ENCODE results near the gene PNPLA5. TPM values are rescaled to one million over a fixed set of nuclear protein-coding genes. Genes with fewer than 3 reads are reported as not detected.

Gene PNPLA5
- total and polyA plus RNA-seq, 2 of the 13 experiments (the other 11 are each of a cell fraction or from before 2014, with no cell fraction given) = not detected

- 0 out of 2 replicates have a peak, but pooled peaks have one; percentile 47 for TF ChIP-seq ZNF468 (CRISPR knock-in tag; IDR thresholded peaks at IDR 0.05)
- TF ChIP-seq ZNF343 (CRISPR knock-in tag; IDR thresholded peaks at IDR 0.05) = no peak
- no peak for TF ChIP-seq RAD51 (IDR thresholded peaks at IDR 0.05; ENCODE audit: borderline replicate concordance)
- TF ChIP-seq ZBTB21 (CRISPR knock-in tag; IDR thresholded peaks at IDR 0.05) = no peak
- TF ChIP-seq AHR (CRISPR knock-in tag; IDR thresholded peaks at IDR 0.05) = no peak
- TF ChIP-seq HNF4A (CRISPR knock-in tag; IDR thresholded peaks at IDR 0.05) = peak; percentile 93
- TF ChIP-seq ZKSCAN8 (CRISPR knock-in tag; IDR thresholded peaks at IDR 0.05; ENCODE audit: borderline replicate concordance) = peak; percentile 76
- TF ChIP-seq CENPX (CRISPR knock-in tag; IDR thresholded peaks at IDR 0.05) = no peak
- peak; percentile 54; the same call in 1 of the 2 replicates for TF ChIP-seq MTA1 (CRISPR knock-in tag; IDR thresholded peaks at IDR 0.05; ENCODE audit: borderline replicate concordance)
- TF ChIP-seq ZNF318 (CRISPR knock-in tag; IDR thresholded peaks at IDR 0.05) = no peak
- TF ChIP-seq KAT2B (IDR thresholded peaks at IDR 0.05; ENCODE audit: borderline replicate concordance, low read depth, low read length) = no peak
- no peak for TF ChIP-seq E2F2 (CRISPR knock-in tag; IDR thresholded peaks at IDR 0.05; ENCODE audit: borderline replicate concordance)
- peak; percentile 74 for TF ChIP-seq FOXA3 (CRISPR knock-in tag; IDR thresholded peaks at IDR 0.05)
- TF ChIP-seq BCL6 (CRISPR knock-in tag; IDR thresholded peaks at IDR 0.05) = peak; percentile 66; the same call in 1 of the 2 replicates
- no peak for TF ChIP-seq HOXA5 (CRISPR knock-in tag; IDR thresholded peaks at IDR 0.05)
- TF ChIP-seq MLXIP (CRISPR knock-in tag; IDR thresholded peaks at IDR 0.05; ENCODE audit: borderline replicate concordance) = 0 out of 2 replicates have a peak, but pooled peaks have one; percentile 58
Observed at GRCh38 chr22:43925433-43926348, 33.9 kb upstream of the PNPLA5 start (continued).

All from HepG2 (cell line).